Dermis microvascular lymphatic vessel endothelial cell (primary cell): ENCODE measurements around the gene GSK3A. TPM values are rescaled to one million over a fixed set of nuclear protein-coding genes. Genes with fewer than 3 reads are reported as not detected.
A peak's percentile ranks its signal among the peaks of the same experiment; 100 is the strongest.
"Not testable (repeated sequence)": the region's sequence is repeated elsewhere in the genome, so short reads cannot be mapped to it uniquely, and the experiment has no call there.

Experiments
- DNase-seq, 2 donors: peaks; one replicate each; pipeline versions ENCODE4 v3.0.0 to v3.0.0-alpha.2; 2010; ENCODE audit warnings: low read depth in 2 of 2
- total RNA-seq: library from RNA; depleted of rRNA; stranded (reverse); fragments of >200 nt; gene quantifications from 2 replicates; pipeline ENCODE4 v1.2.1, GENCODE V29; 2014

Gene GSK3A
- total RNA-seq, 1 donor from 2014 or later: 8.9 TPM

GRCh38 chr19:42268704-42269477 lies 26.5 kb upstream of the GSK3A start, which contains the start of gene CIC:
TSS of gene CIC (plus strand) at chr19:42269252. CDS start at chr19:42271784, 2,532 bp downstream.
- DNase-seq: peak; percentile 100

- peak; percentile 99 to 100 for DNase-seq
Observed at GRCh38 chr19:42268142-42268703, 25.8 kb upstream of the GSK3A start.

GRCh38 chr19:42267644-42268141 lies 25.3 kb upstream of the GSK3A start:
- DNase-seq: no peak

GRCh38 chr19:42266928-42267603 lies 24.7 kb upstream of the GSK3A start:
- not testable (repeated sequence) for DNase-seq

- not testable (repeated sequence) for DNase-seq
Observed at GRCh38 chr19:42266105-42266504, 23.7 kb upstream of the GSK3A start.

GRCh38 chr19:42261763-42262162 lies 19.4 kb upstream of the GSK3A start:
- DNase-seq: no peak

- DNase-seq: not testable (repeated sequence)
Observed at GRCh38 chr19:42257842-42258241, 15.4 kb upstream of the GSK3A start.

- peak in 1 of 2 donors; percentile 67 for DNase-seq
Observed at GRCh38 chr19:42255766-42256745, 13.7 kb upstream of the GSK3A start.

GRCh38 chr19:42254850-42255765 lies 12.7 kb upstream of the GSK3A start, which contains the start of gene ERF:
TSS of gene ERF (minus strand) at chr19:42255128. CDS start at chr19:42254999, 129 bp downstream.
- DNase-seq: peak; percentile 73 to 93

GRCh38 chr19:42254089-42254849 lies 11.9 kb upstream of the GSK3A start:
- peak in 1 of 2 donors; percentile 69 for DNase-seq

- peak in 1 of 2 donors; percentile 60 for DNase-seq
Observed at GRCh38 chr19:42253245-42254088, 11.1 kb upstream of the GSK3A start.

- DNase-seq: peak in 1 of 2 donors; percentile 28
Observed at GRCh38 chr19:42252365-42253244, 10.2 kb upstream of the GSK3A start.

- DNase-seq: no peak
Observed at GRCh38 chr19:42251572-42252358, 9.4 kb upstream of the GSK3A start.

GRCh38 chr19:42250666-42251531 lies 8.5 kb upstream of the GSK3A start:
- peak in 1 of 2 donors; percentile 54 for DNase-seq

- peak in 1 of 2 donors; percentile 19 for DNase-seq
Observed at GRCh38 chr19:42250183-42250665, 7.8 kb upstream of the GSK3A start.
